Heart left ventricle (tissue), 13 donors: Measurements from ENCODE around the gene DEAF1.

Source experiments
- POLR2A ChIP-seq, 2 donors: fragments of 450-650 bp; IDR thresholded peaks; one replicate each; pipeline ENCODE4 v1.6.1; 2017; ENCODE audit warnings: antibody characterized with exemption in 2 of 2, mild to moderate bottlenecking in 2 of 2, moderate library complexity in 2 of 2
- TF ChIP-seq, protein P1 (sequence below), 12 donors: fragments of 200-600 bp; sonication (generic) in 4 of 12; IDR thresholded peaks; one replicate each; pipeline versions ENCODE4 v1.5.0 to v1.8.0; 2018 to 2022; ENCODE audit warnings: antibody characterized with exemption in 12 of 12, mild to moderate bottlenecking in 5 of 12
- donor health status: ischemic (EF 13 %, LVEDD 7.1; RV severe dilation, severe dysfunction).
- donor health status: DM: no; HTN: yes; CAD: no.
- donor health status: DM: no; HTN: no; CAD: no.
- donor health status: ischemic (EF 25% LVEDD 6.9; RV normal size, moderate dysfunction).
- donor health status: ischemic (EF 25% LVEDD 5.7; RV mildly dilated, moderate dysfunction).
- donor health status: ischemic (EF 35%, LVEDD 5.7; RV mildly dilated, moderate dysfunction).
- donor health status: nonischemic (EF 11% LVEDD 7.7; RV severe dilation, severe dysfunction).
- donor health status: DM: yes; HTN: yes; CAD: no.
- donor health status: PGD.
- donor health status: ischemic (EF 29% LVEDD 5.4; RV normal size, mild dysfunction).
- donor health status: nonischemic (EF 23%, LVEDD 6.1; RV moderate dilation, normal function).

DNA sequence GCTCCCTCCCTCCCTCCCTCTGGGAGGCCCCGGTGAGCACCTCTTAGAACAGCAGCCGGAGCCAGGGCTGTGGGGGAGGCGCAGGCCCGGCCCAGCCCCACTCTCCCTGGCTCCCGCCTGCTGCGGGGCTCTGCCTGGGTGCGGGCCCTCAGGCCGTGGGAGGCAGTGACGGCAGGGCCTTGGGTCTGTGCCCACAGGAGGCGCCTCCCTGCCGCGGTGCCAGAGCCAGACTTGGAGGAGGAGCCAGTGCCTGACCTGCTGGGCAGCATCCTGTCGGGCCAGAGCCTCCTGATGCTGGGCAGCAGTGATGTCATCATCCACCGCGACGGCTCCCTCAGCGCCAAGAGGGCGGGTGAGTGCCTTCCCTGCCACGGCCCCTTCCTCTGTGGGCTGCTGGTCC is 88.8 kb downstream of the DEAF1 start:
- TF ChIP-seq, protein P1, sequence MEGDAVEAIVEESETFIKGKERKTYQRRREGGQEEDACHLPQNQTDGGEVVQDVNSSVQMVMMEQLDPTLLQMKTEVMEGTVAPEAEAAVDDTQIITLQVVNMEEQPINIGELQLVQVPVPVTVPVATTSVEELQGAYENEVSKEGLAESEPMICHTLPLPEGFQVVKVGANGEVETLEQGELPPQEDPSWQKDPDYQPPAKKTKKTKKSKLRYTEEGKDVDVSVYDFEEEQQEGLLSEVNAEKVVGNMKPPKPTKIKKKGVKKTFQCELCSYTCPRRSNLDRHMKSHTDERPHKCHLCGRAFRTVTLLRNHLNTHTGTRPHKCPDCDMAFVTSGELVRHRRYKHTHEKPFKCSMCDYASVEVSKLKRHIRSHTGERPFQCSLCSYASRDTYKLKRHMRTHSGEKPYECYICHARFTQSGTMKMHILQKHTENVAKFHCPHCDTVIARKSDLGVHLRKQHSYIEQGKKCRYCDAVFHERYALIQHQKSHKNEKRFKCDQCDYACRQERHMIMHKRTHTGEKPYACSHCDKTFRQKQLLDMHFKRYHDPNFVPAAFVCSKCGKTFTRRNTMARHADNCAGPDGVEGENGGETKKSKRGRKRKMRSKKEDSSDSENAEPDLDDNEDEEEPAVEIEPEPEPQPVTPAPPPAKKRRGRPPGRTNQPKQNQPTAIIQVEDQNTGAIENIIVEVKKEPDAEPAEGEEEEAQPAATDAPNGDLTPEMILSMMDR (IDR thresholded peaks at IDR 0.05), result no peak
- TF ChIP-seq POLR2A (IDR thresholded peaks at IDR 0.05), result no peak
